ENCODE measurements around the gene SGSM2.

DNA sequence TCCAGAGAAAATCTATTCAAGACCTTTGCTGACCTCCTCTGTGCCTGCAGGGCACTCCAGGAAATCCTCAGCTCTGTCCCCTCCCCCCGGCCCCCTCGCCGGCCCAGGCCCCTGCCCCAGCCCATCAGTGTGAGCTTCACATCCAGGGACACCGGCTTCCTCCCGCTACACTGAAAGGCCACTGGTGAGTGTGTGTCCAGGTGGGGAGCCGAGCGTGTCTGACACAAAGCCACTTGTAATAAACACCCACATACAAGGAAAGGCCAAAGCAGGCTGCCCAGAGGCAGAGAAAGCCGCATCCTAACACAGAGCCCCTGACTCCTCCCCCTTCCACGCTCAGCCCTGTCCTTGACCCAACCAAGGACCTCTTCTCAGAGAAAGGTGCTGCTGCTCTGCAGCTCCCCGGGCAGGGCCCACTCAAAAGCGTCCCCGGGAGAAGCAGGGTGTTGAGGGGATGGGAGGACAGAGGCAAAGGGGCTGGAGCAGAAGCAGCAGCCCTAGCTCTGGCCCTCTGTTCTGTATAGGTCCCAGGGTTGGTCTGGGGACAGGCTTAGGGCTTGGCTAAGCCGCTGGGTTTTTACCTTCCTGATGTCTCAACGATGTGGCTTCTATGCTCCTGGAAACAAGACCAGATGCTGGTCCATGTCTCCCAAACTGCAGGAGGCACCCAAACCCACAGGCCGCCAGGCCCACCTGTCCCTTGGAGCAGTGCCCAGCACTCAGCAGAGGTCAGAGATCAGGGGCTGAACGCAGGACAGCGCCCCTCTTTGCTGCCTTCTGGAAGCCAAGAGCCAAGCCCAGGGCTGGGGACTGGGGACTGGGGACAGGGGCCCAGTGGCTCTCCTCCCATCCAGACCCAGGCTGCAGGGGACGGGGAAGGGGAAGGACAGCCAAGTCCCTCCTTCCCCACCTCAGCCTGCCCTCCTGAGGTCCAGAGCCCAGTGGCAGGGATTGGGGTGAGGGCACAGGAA lies 48.2 kb downstream of the SGSM2 start:
- no peak for TF ChIP-seq POLR2A (IDR thresholded peaks at IDR 0.05; ENCODE audit: low read depth, low read length)
- no peak for TF ChIP-seq POLR2AphosphoS5 (IDR thresholded peaks at IDR 0.05; ENCODE audit: low read depth, low read length)
- no peak for TF ChIP-seq TAF1 (IDR thresholded peaks at IDR 0.05; ENCODE audit: borderline replicate concordance, low read depth, low read length)
